ENCODE results near the gene MICU1.
A peak's percentile ranks its signal among the peaks of the same experiment; 100 is the strongest.

Gene MICU1

DNA sequence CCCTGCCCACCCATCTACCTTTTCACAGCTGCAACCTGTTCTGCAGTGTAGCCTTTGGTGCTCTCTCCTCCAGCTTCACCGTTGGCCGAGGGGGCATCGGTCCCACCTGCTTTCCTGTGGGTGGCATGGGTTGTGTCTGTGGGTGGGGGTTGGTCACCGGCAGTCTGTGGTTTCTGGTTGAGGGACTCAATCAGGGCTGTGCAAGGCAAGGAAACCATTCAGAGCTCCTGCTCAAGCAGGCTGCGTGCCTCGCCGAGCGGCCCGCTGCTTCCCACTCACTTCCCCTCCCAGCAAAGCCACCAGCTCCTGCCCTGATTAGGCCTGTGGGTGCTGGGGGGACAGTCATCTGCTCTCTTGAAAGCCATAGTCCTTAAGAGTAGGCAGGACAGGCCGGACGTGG lies 280.9 kb downstream of the MICU1 start:
- no peak for DNase-seq (ENCODE audit: low read depth)

DNA sequence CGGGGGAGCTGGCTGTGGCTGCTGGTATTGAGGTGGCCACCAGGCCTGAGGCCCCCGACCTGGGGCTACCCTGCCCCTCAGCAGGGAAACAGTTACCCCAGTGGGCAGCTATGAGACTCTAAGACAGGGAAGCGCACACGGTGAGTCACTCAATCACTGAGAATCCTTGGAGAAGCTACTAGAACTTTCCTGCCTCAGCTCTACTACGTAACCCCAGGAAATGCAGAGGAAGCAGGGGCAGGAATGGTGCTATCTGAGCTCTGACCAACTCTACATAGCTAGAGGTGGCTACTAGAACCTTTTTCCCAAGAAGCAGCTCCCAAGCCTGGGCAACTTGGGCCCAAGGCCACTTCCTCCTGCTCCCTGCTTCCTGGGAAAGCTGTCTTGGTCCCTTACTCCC lies 283.0 kb downstream of the MICU1 start:
- DNase-seq (ENCODE audit: low read depth), result no peak

DNA sequence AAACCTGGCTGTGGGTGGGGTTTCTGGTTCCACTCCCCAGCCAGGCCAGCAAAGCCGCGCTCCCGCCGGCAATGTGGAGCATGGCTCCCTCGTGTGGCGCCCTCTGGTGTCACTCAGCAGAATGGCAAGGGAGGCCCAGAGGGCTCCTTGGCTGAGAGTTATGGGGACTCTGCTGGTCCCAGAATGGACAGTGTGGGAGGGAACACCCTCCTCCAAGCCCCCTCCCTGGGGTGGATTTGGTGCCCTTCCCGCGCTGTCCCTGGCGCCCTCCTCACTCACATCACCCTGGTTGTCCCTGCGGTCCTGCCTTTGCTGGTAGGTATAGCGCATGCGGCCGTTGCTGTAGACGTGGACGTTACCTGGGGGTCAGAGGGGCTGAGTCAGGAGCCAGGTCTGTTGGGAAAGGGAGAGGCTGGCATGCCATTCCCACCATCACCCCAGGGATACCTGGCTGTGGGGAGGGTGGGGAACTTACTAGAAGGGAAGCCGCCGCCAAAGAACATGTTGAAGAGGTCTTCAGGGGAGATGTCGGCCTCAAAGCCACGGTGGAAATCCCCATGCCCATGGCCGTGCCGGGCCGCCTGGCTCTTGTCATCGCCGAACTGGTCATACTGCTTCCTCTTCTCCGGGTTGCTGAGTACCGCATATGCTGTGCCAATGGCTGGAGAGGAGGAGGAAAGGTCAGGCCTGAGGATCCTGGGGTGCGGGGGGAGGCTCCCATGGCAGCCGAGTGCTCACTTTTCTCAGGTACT lies 285.2 kb downstream of the MICU1 start:
- no peak for DNase-seq (ENCODE audit: low read depth)

DNA sequence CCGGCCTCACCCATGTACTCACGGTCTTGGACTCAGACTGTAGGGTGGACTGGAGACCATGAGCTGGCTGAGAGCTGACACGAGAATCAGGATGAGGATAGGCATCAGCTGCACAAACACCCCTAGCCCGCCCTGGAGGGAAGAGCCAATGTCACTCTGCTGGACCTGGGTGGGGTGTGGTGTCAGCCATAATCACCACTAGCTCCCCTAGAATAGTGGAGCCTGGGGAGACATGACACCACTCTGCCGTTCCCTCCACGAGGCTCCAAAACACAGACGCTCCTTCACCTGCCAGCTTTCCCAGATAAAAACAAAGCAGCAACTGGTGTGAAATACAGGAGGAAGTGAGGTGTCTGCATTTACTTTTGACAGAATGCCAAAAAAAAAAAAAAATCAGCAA lies 287.7 kb downstream of the MICU1 start:
- DNase-seq (ENCODE audit: low read depth), result no peak

DNA sequence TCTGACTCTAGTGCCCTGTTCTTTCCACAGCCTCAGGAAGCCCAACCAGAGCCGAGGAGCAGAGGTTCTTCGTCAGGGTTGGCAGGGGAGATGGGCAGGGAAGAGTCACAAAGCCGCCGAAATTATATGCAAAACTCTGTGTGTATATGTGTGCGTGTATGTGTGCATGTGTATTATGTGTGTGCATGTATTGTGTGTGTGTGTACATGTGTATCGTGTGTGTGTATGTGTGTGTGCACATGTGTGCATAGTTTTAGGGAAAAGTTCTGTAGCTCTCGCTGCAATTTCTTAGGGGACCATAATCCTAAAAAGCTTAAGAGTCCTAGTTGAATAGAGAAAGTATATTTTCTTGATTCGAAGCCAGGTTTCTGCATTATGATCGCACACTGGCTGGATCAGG lies 288.2 kb downstream of the MICU1 start:
- no peak for DNase-seq (ENCODE audit: low read depth)

GRCh38 chr10:72337039-72337629 lies 288.7 kb downstream of the MICU1 start:
- DNase-seq (ENCODE audit: low read depth), result no peak

- no peak for DNase-seq (ENCODE audit: low read depth)
These were observed 289.4 kb downstream of the MICU1 start for GRCh38 chr10:72336259-72337038.

GRCh38 chr10:72335394-72336258 lies 290.3 kb downstream of the MICU1 start:
- DNase-seq (ENCODE audit: low read depth), result no peak

DNA sequence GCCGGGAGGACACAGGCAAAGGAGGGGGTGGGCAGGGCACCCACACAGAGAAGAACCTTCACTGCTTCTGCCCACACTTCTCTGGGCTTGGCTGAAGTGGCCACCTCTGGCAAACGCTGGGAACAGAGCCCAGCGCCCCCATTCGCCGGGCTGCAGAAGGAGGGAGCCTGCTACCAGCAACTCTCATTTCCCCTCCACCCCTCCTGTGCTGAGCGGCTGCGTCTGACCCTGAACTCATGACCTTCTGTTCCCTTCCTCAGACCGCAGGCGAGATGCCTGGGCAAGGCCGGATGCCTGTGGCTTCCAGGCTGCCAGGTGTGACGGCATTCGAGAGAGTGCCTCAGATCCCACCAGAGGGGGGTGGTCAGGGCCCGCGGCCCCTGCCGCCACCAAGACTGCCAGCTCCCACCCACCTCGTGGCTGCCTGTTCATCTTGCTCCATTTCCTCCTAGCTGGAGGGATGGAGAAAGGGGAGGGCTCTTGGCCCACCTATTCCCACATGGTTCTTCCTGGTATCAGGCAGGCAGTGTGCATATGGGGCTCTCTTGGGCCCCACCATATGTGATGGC lies 291.0 kb downstream of the MICU1 start:
- peak; percentile 95 for DNase-seq (ENCODE audit: low read depth)

DNA sequence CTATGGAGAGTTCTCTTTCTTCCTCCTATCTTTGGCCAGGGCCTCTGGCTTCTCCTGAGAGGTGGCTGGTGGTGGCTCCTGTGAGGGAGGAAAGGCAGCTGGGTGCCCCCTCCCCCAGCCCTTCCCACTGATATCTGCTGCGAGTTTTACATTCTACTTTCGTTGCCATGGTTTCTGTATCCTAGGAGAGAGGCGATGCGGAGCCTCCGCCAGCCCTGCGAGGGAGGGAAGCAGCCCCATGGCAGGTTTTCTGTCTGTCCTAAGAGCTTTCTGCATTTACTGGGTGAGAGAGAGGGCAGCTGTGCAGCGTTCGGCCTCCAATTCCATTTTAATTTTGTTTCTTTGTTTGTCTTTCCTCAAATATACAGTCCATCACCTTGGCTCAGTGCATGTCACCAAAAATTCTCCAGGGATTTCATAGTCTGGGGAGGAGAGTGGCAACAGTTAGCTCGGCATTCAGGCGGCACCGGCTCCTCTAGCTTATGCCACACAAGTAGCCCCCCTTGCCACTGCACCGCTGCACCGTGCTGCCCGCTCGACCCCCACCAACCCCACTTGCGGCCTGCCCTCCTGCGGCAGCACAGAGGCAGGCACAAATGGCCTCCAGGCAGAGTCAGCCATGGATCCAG lies 291.6 kb downstream of the MICU1 start:
- no peak for DNase-seq (ENCODE audit: low read depth)

DNA sequence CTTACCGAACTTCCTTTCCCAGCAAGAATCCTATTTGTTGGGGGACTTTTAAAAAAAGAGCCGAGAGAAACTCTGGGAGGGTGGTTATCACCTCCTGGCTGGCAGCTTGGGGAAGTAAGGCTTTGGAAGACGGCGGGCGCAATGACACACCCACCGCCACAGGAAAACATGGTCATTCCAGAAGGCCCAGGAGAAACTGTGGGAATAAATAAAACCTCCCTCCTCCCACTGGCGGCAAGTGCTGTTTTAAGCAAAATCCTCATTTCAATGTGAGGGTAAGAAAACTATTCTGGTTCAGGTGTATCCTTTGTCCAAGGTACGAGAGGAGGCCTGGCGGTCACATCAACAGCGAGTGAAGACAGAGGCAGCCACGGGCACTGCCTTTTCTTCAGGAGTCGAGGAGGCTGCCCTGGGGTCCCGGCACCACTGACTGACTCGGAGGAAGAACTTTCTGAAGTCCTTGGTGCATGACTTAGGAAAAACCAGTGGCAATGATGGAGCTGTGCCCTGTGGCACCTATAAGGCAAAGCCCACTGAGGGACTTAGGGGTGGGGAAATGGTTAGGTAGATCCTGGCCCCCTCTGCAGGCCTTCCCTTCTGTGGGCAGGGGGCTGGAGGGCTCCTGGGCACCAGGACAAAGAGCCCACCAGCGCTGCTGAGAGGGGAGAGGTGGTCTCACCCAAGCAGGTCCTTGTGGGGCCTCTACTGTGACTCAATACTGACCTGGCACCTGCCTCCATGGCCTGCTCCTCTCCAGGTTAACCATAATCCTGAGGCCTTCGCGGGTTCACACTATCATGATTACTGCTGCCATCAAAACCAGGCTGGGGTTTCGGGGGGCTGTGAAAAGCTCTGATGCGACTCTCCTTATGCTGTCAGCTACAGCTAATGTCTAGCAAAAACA lies 292.5 kb downstream of the MICU1 start:
- DNase-seq (ENCODE audit: low read depth), result no peak

DNA sequence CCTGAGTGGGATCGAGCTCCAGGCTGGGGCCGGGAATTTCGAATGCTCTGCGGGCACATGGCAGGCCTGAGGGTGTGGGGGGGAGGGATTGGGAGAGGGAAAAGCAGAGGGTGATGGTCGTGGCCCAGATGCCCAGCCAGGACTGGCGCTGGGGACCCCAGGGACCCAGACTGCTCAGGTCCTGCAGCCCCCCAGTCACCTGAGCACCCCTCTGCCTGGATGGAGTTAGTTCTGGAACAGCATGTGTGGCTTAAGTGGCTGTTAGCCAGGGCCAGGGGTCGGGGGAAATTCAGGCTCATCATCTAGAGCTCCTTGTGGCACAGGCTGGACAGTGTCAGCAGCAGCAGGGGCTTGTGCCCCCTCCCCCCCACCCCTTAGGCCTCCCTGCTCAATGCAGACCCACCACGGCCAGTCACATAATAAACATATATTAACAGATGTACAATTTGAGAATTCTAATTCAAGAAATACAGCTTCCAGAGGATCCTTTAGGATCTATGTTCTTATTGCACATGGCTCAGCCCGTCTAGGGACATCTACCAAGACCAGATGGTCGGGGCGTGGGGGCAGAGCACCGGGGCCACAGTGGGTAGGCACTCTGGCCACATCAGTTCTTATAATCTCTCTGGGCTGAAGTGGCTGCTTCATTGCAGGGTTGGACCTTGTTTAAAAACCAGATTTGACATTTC lies 293.3 kb downstream of the MICU1 start:
- no peak for DNase-seq (ENCODE audit: low read depth)

DNA sequence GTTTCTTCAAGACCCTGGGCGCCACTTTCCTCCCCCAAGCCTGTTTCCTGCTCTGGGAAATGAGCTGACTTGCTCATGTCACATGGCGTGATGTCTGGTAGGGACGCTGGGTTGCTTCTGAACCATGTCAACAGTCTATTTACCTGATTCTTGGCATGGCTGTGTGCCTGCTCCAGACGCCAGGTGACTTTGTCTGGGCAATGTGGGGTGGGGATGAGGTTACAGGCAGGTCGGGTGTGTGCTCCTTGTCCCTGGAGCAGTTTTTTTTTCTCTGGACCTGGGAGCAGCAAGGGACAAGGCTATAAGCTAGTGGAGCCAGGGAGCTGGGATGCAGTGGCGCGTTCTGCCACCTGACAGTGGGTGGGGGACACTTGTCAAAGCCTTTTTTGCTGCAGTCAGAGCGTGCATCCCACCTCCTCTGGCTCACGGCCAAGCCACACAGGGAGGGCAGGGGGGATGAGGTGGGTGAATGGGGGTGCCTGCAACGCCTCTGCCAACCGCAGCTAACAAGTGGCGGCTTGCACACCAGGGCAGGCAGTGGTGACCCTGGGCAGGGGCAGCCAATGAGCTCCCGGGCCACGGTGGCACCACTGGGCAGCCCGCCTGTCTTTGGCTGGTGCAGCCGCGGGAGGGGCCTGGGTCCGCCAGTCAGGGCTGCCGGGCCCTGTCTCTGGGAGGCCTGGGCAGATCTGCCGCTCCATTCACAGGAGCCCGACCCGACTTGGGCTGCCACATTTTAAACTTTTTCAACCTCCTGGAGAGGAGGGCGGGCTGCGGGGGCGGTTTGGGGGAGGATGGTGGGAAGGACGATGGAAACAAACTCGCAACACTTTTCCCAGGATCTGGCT lies 294.1 kb downstream of the MICU1 start:
- no peak for DNase-seq (ENCODE audit: low read depth)

DNA sequence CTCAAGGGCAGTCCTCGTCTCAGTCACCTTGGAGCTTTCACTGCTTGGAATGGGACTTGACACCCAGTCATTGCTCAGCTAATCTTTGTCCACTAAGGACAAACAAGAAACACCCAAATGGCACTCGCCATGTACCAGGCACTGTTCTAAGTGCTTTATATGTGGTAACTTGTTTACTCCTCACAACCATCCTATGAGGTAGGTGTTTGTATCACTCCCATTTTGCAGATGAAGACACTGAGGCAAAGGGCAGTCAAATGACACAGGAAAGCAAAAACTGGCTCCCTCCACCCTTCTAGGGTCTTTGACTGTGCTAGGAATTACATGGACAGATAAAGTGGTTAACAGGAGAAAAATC lies 295.8 kb downstream of the MICU1 start:
- no peak for DNase-seq (ENCODE audit: low read depth)

DNA sequence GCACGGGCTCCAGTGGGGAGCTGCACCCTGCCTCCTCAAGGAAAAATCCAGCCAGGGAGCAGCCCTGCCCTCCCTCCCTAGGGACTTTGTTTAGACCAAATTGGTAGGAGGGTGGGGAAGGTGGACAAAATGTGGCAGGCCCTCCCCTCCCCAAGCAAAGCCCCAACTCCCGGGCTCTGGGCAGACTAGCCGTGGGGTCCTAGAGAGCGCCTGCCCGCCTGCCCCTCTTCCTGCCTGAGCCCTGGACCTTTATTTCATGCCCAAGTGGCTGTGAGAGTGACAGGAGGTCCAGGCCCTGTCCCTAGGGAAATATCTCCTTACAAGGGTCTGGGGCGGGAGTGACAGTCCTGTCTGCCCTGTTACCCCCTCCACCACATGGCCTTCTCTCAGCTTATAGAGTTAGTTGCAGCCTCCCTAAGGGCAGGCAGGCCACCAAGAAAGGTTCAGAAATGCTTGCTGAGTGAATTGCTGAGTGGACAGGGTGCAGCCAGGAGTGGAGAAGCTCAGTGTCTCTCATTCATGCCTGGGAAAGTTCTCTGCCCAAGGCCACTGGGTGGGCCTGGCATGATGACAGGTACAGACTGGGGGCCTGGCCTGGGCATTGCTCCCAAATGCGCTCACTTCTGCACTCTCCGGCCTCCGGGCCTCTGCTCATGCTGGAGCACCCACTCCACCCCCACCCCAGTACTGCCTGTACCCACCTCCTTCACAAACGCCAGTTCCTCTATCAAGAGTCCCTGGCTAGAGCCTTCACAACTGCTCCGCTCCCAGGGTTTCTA lies 296.4 kb downstream of the MICU1 start:
- no peak for DNase-seq (ENCODE audit: low read depth)

DNA sequence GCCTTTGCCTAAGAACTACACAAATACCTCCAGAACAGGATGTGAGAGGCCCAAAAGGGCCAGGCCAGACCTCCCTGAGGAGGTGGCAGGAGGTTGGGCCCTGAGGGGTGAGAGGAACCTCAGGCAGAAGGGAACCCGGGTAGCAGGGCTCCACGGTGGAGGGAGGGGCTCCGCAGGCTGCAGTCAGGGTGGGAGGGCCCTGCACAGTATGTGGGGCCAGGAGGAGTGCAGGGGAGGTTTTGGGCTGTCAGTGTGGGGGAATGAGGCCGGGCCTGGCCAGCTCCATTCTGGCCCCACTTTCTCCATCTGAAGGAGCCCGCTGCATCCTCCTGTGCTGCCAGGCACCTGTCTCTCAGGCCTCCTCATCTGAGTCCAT lies 297.1 kb downstream of the MICU1 start:
- no peak for DNase-seq (ENCODE audit: low read depth)

- DNase-seq (ENCODE audit: low read depth), result no peak
These were observed 297.6 kb downstream of the MICU1 start for GRCh38 chr10:72328045-72328828.

Data from non-pigmented ciliary epithelial cell (primary cell).